ENCODE data around the gene TC2N. TPM values are rescaled to one million over a fixed set of nuclear protein-coding genes. Genes with fewer than 3 reads are reported as not detected.
A peak's percentile ranks its signal among the peaks of the same experiment; 100 is the strongest.

TC2N gene
- total and polyA plus RNA-seq, 2 experiments from 2014 or later: 10.0 to 35.0 TPM

DNA sequence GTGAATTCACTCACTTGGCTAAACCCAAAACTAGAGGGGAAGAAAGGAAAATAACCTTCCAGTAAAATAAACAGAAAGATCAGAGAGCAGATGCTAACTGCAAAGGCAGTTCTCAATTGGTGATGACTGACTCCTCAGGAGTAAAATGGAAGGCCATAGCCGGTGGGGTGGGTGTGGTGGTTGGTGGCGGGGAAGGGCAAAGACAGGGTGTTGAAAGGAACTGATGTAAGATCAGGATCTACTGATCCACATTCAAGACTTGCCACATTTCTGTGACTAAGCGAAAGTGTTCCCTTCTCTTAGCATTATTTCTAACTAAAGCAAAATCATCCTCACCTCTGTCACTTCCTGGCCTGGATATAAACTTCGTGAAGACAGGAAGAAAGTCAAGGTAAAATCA lies 26.3 kb upstream of the TC2N start:
- H3K4me2 ChIP-seq: no peak overlapping the region
- H3K79me2 ChIP-seq (replicated peaks; ENCODE audit: insufficient read depth): no peaks in the 10 kb centered on the region
- no peak overlapping the region for H3K4me3 ChIP-seq
- H3K4me1 Mint-ChIP-seq: peaks cover 10% of the 10 kb centered on the region
- H3K4me3 Mint-ChIP-seq: no peak overlapping the region
- TF ChIP-seq EZH2phosphoT487 (IDR thresholded peaks at IDR 0.05; ENCODE audit: unreplicated experiment) (no peak), ZNF462 (CRISPR knock-in tag; IDR thresholded peaks at IDR 0.05) (no peak), CREB1 (CRISPR knock-in tag; IDR thresholded peaks at IDR 0.05; ENCODE audit: low read depth) (no peak), POLR2AphosphoS5 (IDR thresholded peaks at IDR 0.05; ENCODE audit: low read depth) (no peak), STAT1 (IDR thresholded peaks at IDR 0.05; ENCODE audit: unreplicated experiment) (no peak), JUNB (IDR thresholded peaks at IDR 0.05; ENCODE audit: unreplicated experiment) (no peak), ZNF114 (CRISPR knock-in tag; IDR thresholded peaks at IDR 0.05) (no peak), ETS1 (IDR thresholded peaks at IDR 0.05) (no peak), ZNF331 (CRISPR knock-in tag; IDR thresholded peaks at IDR 0.05; ENCODE audit: low read depth) (no peak), EZH2 (IDR thresholded peaks at IDR 0.05; ENCODE audit: low read depth, unreplicated experiment) (no peak), NANOG (IDR thresholded peaks at IDR 0.05; ENCODE audit: borderline replicate concordance) (no peak)
- TF ChIP-seq, protein P1, sequence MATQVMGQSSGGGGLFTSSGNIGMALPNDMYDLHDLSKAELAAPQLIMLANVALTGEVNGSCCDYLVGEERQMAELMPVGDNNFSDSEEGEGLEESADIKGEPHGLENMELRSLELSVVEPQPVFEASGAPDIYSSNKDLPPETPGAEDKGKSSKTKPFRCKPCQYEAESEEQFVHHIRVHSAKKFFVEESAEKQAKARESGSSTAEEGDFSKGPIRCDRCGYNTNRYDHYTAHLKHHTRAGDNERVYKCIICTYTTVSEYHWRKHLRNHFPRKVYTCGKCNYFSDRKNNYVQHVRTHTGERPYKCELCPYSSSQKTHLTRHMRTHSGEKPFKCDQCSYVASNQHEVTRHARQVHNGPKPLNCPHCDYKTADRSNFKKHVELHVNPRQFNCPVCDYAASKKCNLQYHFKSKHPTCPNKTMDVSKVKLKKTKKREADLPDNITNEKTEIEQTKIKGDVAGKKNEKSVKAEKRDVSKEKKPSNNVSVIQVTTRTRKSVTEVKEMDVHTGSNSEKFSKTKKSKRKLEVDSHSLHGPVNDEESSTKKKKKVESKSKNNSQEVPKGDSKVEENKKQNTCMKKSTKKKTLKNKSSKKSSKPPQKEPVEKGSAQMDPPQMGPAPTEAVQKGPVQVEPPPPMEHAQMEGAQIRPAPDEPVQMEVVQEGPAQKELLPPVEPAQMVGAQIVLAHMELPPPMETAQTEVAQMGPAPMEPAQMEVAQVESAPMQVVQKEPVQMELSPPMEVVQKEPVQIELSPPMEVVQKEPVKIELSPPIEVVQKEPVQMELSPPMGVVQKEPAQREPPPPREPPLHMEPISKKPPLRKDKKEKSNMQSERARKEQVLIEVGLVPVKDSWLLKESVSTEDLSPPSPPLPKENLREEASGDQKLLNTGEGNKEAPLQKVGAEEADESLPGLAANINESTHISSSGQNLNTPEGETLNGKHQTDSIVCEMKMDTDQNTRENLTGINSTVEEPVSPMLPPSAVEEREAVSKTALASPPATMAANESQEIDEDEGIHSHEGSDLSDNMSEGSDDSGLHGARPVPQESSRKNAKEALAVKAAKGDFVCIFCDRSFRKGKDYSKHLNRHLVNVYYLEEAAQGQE (IDR thresholded peaks at IDR 0.05; ENCODE audit: unreplicated experiment): no peak
- TF ChIP-seq, protein P2, sequence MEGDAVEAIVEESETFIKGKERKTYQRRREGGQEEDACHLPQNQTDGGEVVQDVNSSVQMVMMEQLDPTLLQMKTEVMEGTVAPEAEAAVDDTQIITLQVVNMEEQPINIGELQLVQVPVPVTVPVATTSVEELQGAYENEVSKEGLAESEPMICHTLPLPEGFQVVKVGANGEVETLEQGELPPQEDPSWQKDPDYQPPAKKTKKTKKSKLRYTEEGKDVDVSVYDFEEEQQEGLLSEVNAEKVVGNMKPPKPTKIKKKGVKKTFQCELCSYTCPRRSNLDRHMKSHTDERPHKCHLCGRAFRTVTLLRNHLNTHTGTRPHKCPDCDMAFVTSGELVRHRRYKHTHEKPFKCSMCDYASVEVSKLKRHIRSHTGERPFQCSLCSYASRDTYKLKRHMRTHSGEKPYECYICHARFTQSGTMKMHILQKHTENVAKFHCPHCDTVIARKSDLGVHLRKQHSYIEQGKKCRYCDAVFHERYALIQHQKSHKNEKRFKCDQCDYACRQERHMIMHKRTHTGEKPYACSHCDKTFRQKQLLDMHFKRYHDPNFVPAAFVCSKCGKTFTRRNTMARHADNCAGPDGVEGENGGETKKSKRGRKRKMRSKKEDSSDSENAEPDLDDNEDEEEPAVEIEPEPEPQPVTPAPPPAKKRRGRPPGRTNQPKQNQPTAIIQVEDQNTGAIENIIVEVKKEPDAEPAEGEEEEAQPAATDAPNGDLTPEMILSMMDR (conservative IDR thresholded peaks at IDR 0.05; ENCODE audit: low read depth in 2 of 2): no peak
- no peaks in the 10 kb centered on the region for H3K36me3 ChIP-seq (ENCODE audit: insufficient read depth)
- H3K4me1 ChIP-seq (ENCODE audit: insufficient read depth): peaks cover 3% of the 10 kb centered on the region; the same call in 1 of the 2 replicates
- peaks cover 13% of the 10 kb centered on the region for H3K27me3 Mint-ChIP-seq (ENCODE audit: insufficient read depth, low read depth, poor library complexity)
- H2AFZ ChIP-seq: peak overlapping the region; percentile 11; the same call in 1 of the 2 replicates
- no peaks in the 10 kb centered on the region for H4K20me1 ChIP-seq (replicated peaks; ENCODE audit: insufficient read depth)
- no peaks in the 10 kb centered on the region; the same call in 1 of the 2 replicates for H3F3A ChIP-seq (replicated peaks; ENCODE audit: low read depth)
- no peaks in the 10 kb centered on the region for H3K9me2 ChIP-seq (ENCODE audit: insufficient read depth)
- ATAC-seq: no peak
- DNase-seq (ENCODE audit: low spot score): no peak
- H3K9me3 Mint-ChIP-seq: no peaks in the 10 kb centered on the region
- no peak overlapping the region for H3K27ac ChIP-seq (ENCODE audit: low read depth)
- no peaks in the 10 kb centered on the region for H3K27me3 ChIP-seq (ENCODE audit: insufficient read depth)
- H3K36me3 Mint-ChIP-seq (ENCODE audit: low read depth): no peaks in the 10 kb centered on the region
- H3K27ac Mint-ChIP-seq: no peak overlapping the region

Measured in GM23338 (cell line).